HepG2 (cell line): ENCODE data around the gene NIP7. TPM values are rescaled to one million over a fixed set of nuclear protein-coding genes. Genes with fewer than 3 reads are reported as not detected.

ENCODE experiments used
- ATAC-seq: fragments of 200-7000 bp; cut with Tn5 transposase; 3 replicates; pipeline ENCODE4 v1.9.1; 2020; ENCODE audit warnings: mild to moderate bottlenecking, moderate library complexity
- BruUV-seq: library from RNA; stranded (reverse); fragments of 400-500 nt; replicated peaks from 2 replicates; lab custom pipeline; 2021; lab: Mats Ljungman, UMichigan
- CTCF ChIA-PET: fragments of 300-600 bp; formaldehyde crosslinking; extraction: SDS; loops from one replicate; lab custom pipeline; 2021; ENCODE audit warnings: low total read pairs, inconsistent platforms, low intra/inter-chr PET ratio; lab: Yijun Ruan, JAX
- POLR2A ChIA-PET: fragments of 350-600 bp; sonication (Branson Sonifier 250); formaldehyde crosslinking; loops from one replicate; lab custom pipeline; 2020; ENCODE audit warnings: antibody characterized with exemption, inconsistent platforms; lab: Yijun Ruan, JAX
- DNase-seq: peaks from one replicate; pipeline ENCODE4 v3.0.0-alpha.2; 2015; ENCODE audit warnings: low spot score
- FAIRE-seq: peaks from 3 replicates; lab custom pipeline; 2011; peaks lifted over from hg19 to GRCh38; lab: Jason Lieb, UNC
- H2AFZ ChIP-seq: one replicate; pipeline ENCODE4 v1.6.1; 2011; ENCODE audit warnings: low read length, inconsistent platforms
- H3K27ac ChIP-seq: fragments of 300-600 bp; 3 replicates; pipeline ENCODE4 v1.8.0; 2011; ENCODE audit warnings: mixed run types, mild to moderate bottlenecking, mixed read lengths, low read length, inconsistent platforms; ENCODE audit not compliant: insufficient read depth; ENCODE audit errors: extremely low read length
- H3K27me3 ChIP-seq, 2 experiments: fragments of 200-600 bp in 1 of 2; 2 replicates in 1 of 2; 3 replicates in 1 of 2; pipeline versions ENCODE4 v1.6.0 to v1.8.0; 2011; ENCODE audit warnings: low read length in 2 of 2, mild to moderate bottlenecking in 2 of 2, moderate library complexity in 2 of 2, inconsistent platforms in 1 of 2; ENCODE audit not compliant: insufficient read depth in 2 of 2, control insufficient read depth in 1 of 2
- H3K36me3 ChIP-seq, 2 experiments: fragments of 200-600 bp in 1 of 2; replicated peaks in 1 of 2; 2 replicates in 1 of 2; 3 replicates in 1 of 2; pipeline versions ENCODE4 v1.5.1 to v1.8.0; 2011; ENCODE audit warnings: low read length in 2 of 2, inconsistent platforms in 1 of 2; ENCODE audit not compliant: insufficient read depth in 2 of 2, control insufficient read depth in 1 of 2
- H3K4me1 ChIP-seq: 2 replicates; pipeline ENCODE4 v1.5.1; 2012; ENCODE audit warnings: low read length, inconsistent platforms; ENCODE audit not compliant: insufficient read depth
- H3K4me2 ChIP-seq: 2 replicates; pipeline ENCODE4 v1.6.0; 2011; ENCODE audit warnings: low read depth, low read length, inconsistent platforms
- H3K4me3 ChIP-seq, 3 experiments: fragments of 200-600 bp in 1 of 3; sonication (generic), shearing (Covaris generic) in 1 of 3; replicated peaks in 1 of 3; 2 replicates each; pipeline ENCODE4 v1.5.1; 2011 to 2016; ENCODE audit warnings: low read length in 3 of 3, inconsistent platforms in 2 of 3, low read depth in 2 of 3, mild to moderate bottlenecking in 2 of 3, control low read depth in 1 of 3, mixed read lengths in 1 of 3; ENCODE audit not compliant: insufficient read depth in 1 of 3
- H3K79me2 ChIP-seq: one replicate; pipeline ENCODE4 v1.6.1; 2011; ENCODE audit warnings: low read length, inconsistent platforms; ENCODE audit not compliant: insufficient read depth
- H3K9ac ChIP-seq: 2 replicates; pipeline ENCODE4 v1.6.0; 2011; ENCODE audit warnings: mild to moderate bottlenecking, low read depth, low read length, inconsistent platforms; ENCODE audit not compliant: insufficient read depth
- H3K9me3 ChIP-seq: 2 replicates; pipeline ENCODE4 v1.5.1; 2012; ENCODE audit warnings: mild to moderate bottlenecking, low read length
- H4K20me1 ChIP-seq: 2 replicates; pipeline ENCODE4 v1.6.0; 2011; ENCODE audit warnings: inconsistent platforms, mild to moderate bottlenecking, low read length, moderate library complexity; ENCODE audit not compliant: insufficient read depth
- GPN1 ChIP-seq: sonication (generic); formaldehyde crosslinking; IDR thresholded peaks from 2 replicates; pipeline ENCODE4 v1.5.1; 2020; ENCODE audit warnings: missing genetic modification reagents, borderline replicate concordance
- KAT7 ChIP-seq: IDR thresholded peaks from 2 replicates; pipeline ENCODE4 v1.6.1; 2018; ENCODE audit warnings: borderline replicate concordance, missing compliant biosample characterization
- KLF11 ChIP-seq: IDR thresholded peaks from 2 replicates; pipeline ENCODE4 v1.6.1; 2016; ENCODE audit warnings: missing compliant biosample characterization
- MZF1 ChIP-seq: sonication (generic); formaldehyde crosslinking; IDR thresholded peaks from 2 replicates; pipeline ENCODE4 v1.8.1; 2023; ENCODE audit warnings: mild to moderate bottlenecking, missing genetic modification reagents, borderline replicate concordance
- PAF1 ChIP-seq: IDR thresholded peaks from 2 replicates; pipeline ENCODE4 v1.6.1; 2016; ENCODE audit warnings: missing genetic modification reagents, missing compliant biosample characterization
- PHF20 ChIP-seq: sonication (generic); formaldehyde crosslinking; IDR thresholded peaks from 2 replicates; pipeline ENCODE4 v1.5.0; 2020; ENCODE audit warnings: mild to moderate bottlenecking, missing genetic modification reagents
- POLR2A ChIP-seq, 2 experiments: IDR thresholded peaks; 2 replicates each; pipeline ENCODE4 v1.6.1; 2011; ENCODE audit warnings: low read depth in 2 of 2, low read length in 2 of 2, mild to moderate bottlenecking in 1 of 2, moderate library complexity in 1 of 2; ENCODE audit not compliant: insufficient read depth in 1 of 2
- POLR2G ChIP-seq: fragments of 200-400 bp; formaldehyde crosslinking; IDR thresholded peaks from 2 replicates; pipeline ENCODE4 v1.6.1; 2018; ENCODE audit warnings: mild to moderate bottlenecking, low read depth, low read length, moderate library complexity
- RBFOX2 ChIP-seq: fragments of 200-400 bp; formaldehyde crosslinking; IDR thresholded peaks from 2 replicates; pipeline ENCODE4 v1.6.1; 2017; ENCODE audit warnings: low read depth, mild to moderate bottlenecking, low read length
- SSRP1 ChIP-seq: IDR thresholded peaks from 2 replicates; pipeline ENCODE4 v1.6.1; 2016; ENCODE audit warnings: control low read depth
- ZNF20 ChIP-seq: sonication (generic); formaldehyde crosslinking; IDR thresholded peaks from 2 replicates; pipeline ENCODE4 v1.4.0; 2020; ENCODE audit warnings: mild to moderate bottlenecking, moderate library complexity, missing genetic modification reagents
- ZNF224 ChIP-seq: sonication (generic); formaldehyde crosslinking; IDR thresholded peaks from 2 replicates; pipeline ENCODE4 v1.5.0; 2020; ENCODE audit warnings: mild to moderate bottlenecking, missing genetic modification reagents
- ZNF746 ChIP-seq: sonication (generic); formaldehyde crosslinking; IDR thresholded peaks from 2 replicates; pipeline ENCODE4 v1.8.0; 2022; ENCODE audit warnings: mild to moderate bottlenecking, missing genetic modification reagents
- WGBS: methylation state at CpG from one replicate; pipeline ENCODE4 v1.1.6; 2017; ENCODE audit warnings: low lambda C conversion rate; 5-methylcytosine and 5-hydroxymethylcytosine counted together
- in situ Hi-C: cut with HindIII; loops from 2 replicates; pipeline ENCODE4 v1.10.0; 2017; ENCODE audit warnings: low pct_unique_long_range_greater_than_20kb; ENCODE audit not compliant: extremely low pct_ligation_motif_present
- intact Hi-C: fragments of 100-400 bp; cut with micrococcal nuclease; formaldehyde crosslinking; loops from one replicate; pipeline ENCODE4 v1.10.0; 2022; ENCODE audit not compliant: unreplicated experiment
- polyA plus RNA-seq, 8 experiments: library from polyadenylated mRNA; depleted of rRNA in 3 of 8; stranded (reverse) in 7 of 8; unstranded in 1 of 8; fragments of >200 nt; fragmentation: Illumina TruSeq in 4 of 8; extraction: Trizol in 4 of 8; gene quantifications; 2 replicates each; pipeline versions ENCODE4 v1.2.1 to v1.2.3, GENCODE V29; 2011 to 2016; ENCODE audit warnings: low read depth in 4 of 8, missing spikeins in 1 of 8, mixed read lengths in 1 of 8; ENCODE audit not compliant: insufficient read depth in 1 of 8
- total RNA-seq, 5 experiments: library from RNA; depleted of rRNA; stranded (reverse); fragments of >200 nt; fragmentation: Illumina TruSeq; extraction: Trizol; gene quantifications; 2 replicates each; pipeline ENCODE4 v1.2.3, GENCODE V29; 2016; ENCODE audit warnings: low read depth in 1 of 5
- TF ChIP-seq, protein P1 (sequence below): sonication (generic); formaldehyde crosslinking; IDR thresholded peaks from 2 replicates; pipeline ENCODE4 v1.8.0; 2022; ENCODE audit warnings: missing genetic modification reagents, mild to moderate bottlenecking, moderate library complexity, borderline replicate concordance
- TF ChIP-seq, protein P2 (sequence below): IDR thresholded peaks from 2 replicates; pipeline ENCODE4 v1.6.1; 2018; ENCODE audit warnings: missing genetic modification reagents, mild to moderate bottlenecking, missing compliant biosample characterization

NIP7 gene
- total and polyA plus RNA-seq, 2 of the 13 experiments (the other 11 are each of a cell fraction or from before 2014, with no cell fraction given): 15.3 to 114 TPM

DNA sequence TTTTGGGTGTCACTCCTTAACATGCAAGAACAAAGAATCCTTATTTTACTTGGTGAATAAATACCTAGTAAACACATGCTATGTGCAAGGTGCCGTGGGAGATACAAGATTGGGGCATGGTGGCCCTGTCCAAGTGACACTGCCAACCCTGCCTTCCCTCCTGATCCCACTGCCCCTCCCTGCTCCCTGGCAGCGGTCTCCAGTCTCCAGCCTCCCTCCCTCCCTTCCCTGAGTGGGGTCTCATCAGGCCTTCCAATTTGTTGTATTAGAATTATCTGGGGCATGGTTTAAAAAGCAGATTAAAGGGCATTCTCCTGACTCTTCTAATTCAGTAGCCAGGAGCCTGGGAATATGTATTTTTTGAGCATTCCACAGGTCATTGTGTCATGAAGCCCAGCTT is 24.5 kb downstream of the NIP7 start:
- BruUV-seq: no TSS peak
- peaks cover 25 to 40% of the 10 kb centered on the region in 2 experiments for H3K36me3 ChIP-seq

DNA sequence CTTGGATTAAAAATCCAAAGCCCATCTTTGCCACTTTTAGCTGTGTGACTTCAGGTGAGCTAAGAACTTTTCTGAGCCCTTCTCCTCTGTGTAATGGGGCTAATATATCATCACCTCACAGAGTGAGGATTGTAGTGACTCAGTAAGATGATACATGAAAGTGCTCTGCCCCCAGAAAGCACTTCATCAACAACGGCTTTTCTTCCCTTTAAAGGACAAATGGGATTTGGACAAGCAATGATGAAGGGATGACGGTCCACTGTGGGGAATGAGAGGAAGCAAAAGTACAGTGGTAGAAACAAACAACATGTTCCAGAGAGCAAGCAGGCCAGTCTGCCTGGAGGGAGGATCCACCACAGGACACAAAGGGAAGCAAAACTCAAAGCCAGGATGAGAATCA is 26.3 kb downstream of the NIP7 start:
- FAIRE-seq (no peak), DNase-seq (no peak), ATAC-seq (no peak)
- no peaks in the 10 kb centered on the region for H3K27me3 ChIP-seq
- H3K27ac ChIP-seq: no peak overlapping the region
- H3K9ac ChIP-seq: no peak overlapping the region
- no peaks in the 10 kb centered on the region for H4K20me1 ChIP-seq
- H2AFZ ChIP-seq: no peak overlapping the region
- intact Hi-C loops: no loop called here
- no peaks in the 10 kb centered on the region for H3K9me3 ChIP-seq
- TF ChIP-seq, protein P1, sequence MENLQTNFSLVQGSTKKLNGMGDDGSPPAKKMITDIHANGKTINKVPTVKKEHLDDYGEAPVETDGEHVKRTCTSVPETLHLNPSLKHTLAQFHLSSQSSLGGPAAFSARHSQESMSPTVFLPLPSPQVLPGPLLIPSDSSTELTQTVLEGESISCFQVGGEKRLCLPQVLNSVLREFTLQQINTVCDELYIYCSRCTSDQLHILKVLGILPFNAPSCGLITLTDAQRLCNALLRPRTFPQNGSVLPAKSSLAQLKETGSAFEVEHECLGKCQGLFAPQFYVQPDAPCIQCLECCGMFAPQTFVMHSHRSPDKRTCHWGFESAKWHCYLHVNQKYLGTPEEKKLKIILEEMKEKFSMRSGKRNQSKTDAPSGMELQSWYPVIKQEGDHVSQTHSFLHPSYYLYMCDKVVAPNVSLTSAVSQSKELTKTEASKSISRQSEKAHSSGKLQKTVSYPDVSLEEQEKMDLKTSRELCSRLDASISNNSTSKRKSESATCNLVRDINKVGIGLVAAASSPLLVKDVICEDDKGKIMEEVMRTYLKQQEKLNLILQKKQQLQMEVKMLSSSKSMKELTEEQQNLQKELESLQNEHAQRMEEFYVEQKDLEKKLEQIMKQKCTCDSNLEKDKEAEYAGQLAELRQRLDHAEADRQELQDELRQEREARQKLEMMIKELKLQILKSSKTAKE (CRISPR knock-in tag): no peak
- TF ChIP-seq SSRP1 (no peak), ZNF746 (CRISPR knock-in tag) (no peak)
- 94% methylated on average over 2 of the region's 2 CpGs for whole genome bisulfite sequencing
- no peak overlapping the region for H3K4me3 ChIP-seq
- no peaks in the 10 kb centered on the region for H3K79me2 ChIP-seq
- CTCF ChIA-PET: no interaction called here
- H3K4me1 ChIP-seq: peaks cover 16% of the 10 kb centered on the region
- BruUV-seq: no TSS peak
- no peak overlapping the region for H3K4me2 ChIP-seq
- POLR2A ChIA-PET: no interaction called here
- in situ Hi-C loops: no loop called here
- peaks cover 33 to 56% of the 10 kb centered on the region in 2 experiments for H3K36me3 ChIP-seq

More for the DNA sequence above, 24.5 kb downstream of the NIP7 start:
- no peak overlapping the region for H3K9ac ChIP-seq
- intact Hi-C loops (no loop called here), in situ Hi-C loops (no loop called here)
- no peak overlapping the region for H2AFZ ChIP-seq
- H3K79me2 ChIP-seq: no peaks in the 10 kb centered on the region
- H3K4me1 ChIP-seq: peaks cover 16% of the 10 kb centered on the region
- no peak overlapping the region for H3K4me3 ChIP-seq
- TF ChIP-seq PHF20 (CRISPR knock-in tag) (no peak), KLF11 (no peak), MZF1 (CRISPR knock-in tag) (no peak), ZNF20 (no peak), GPN1 (CRISPR knock-in tag) (no peak), POLR2G (0 out of 2 replicates have a peak, but pooled peaks have one; percentile 52), RBFOX2 (no peak), ZNF224 (no peak), PAF1 (CRISPR knock-in tag) (no peak), POLR2A (IDR thresholded peaks at IDR 0.05; ENCODE audit: insufficient read depth in 1 of 2, low read depth in 2 of 2, low read length in 2 of 2) (peak in 1 of 2 experiments; percentile 11; a peak in 1 of 4 replicates), KAT7 (CRISPR knock-in tag) (no peak)
- TF ChIP-seq, protein P2, sequence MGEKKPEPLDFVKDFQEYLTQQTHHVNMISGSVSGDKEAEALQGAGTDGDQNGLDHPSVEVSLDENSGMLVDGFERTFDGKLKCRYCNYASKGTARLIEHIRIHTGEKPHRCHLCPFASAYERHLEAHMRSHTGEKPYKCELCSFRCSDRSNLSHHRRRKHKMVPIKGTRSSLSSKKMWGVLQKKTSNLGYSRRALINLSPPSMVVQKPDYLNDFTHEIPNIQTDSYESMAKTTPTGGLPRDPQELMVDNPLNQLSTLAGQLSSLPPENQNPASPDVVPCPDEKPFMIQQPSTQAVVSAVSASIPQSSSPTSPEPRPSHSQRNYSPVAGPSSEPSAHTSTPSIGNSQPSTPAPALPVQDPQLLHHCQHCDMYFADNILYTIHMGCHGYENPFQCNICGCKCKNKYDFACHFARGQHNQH: no peak
- no peaks in the 10 kb centered on the region for H3K27me3 ChIP-seq
- no peak overlapping the region for H3K27ac ChIP-seq
- FAIRE-seq: no peak
- ChIA-PET CTCF (no interaction called here), POLR2A (interaction anchor here (1.0 kb wide), 1 partner anchor 33 kb away, joined by 3 read pairs; no protein-coding TSS in a partner anchor)
- no peak for ATAC-seq
- no peaks in the 10 kb centered on the region for H3K9me3 ChIP-seq
- 95% methylated on average over 2 of the region's 2 CpGs for WGBS
- DNase-seq: no peak
- no peak overlapping the region for H3K4me2 ChIP-seq
- H4K20me1 ChIP-seq: no peaks in the 10 kb centered on the region
